Measurements from ENCODE around the gene ADAMTS16.
"Not testable (repeated sequence)": the region's sequence is repeated elsewhere in the genome, so short reads cannot be mapped to it uniquely, and the experiment has no call there.

Gene ADAMTS16

GRCh38 chr5:5122776-5123175 is 17.4 kb upstream of the ADAMTS16 start:
- TF ChIP-seq SPI1 (IDR thresholded peaks at IDR 0.05; ENCODE audit: low read depth, low read length) (no peak), POU2F2 (IDR thresholded peaks at IDR 0.05; ENCODE audit: low read depth, low read length) (no peak), POLR2A (IDR thresholded peaks at IDR 0.05; ENCODE audit: low read depth, low read length) (no peak), POLR2AphosphoS5 (IDR thresholded peaks at IDR 0.05; ENCODE audit: low read depth, low read length) (no peak), PAX5 (IDR thresholded peaks at IDR 0.05; ENCODE audit: insufficient read depth, low read length, severe bottlenecking) (no peak), TAF1 (IDR thresholded peaks at IDR 0.05; ENCODE audit: low read depth, low read length) (no peak)
- FAIRE-seq = no peak

GRCh38 chr5:5124231-5124630 is 15.9 kb upstream of the ADAMTS16 start:
- TF ChIP-seq SPI1 (IDR thresholded peaks at IDR 0.05; ENCODE audit: low read depth, low read length) (no peak), POU2F2 (IDR thresholded peaks at IDR 0.05; ENCODE audit: low read depth, low read length) (no peak), POLR2AphosphoS5 (IDR thresholded peaks at IDR 0.05; ENCODE audit: low read depth, low read length) (no peak), POLR2A (IDR thresholded peaks at IDR 0.05; ENCODE audit: low read depth, low read length) (no peak), PAX5 (IDR thresholded peaks at IDR 0.05; ENCODE audit: insufficient read depth, low read length, severe bottlenecking) (no peak), TAF1 (IDR thresholded peaks at IDR 0.05; ENCODE audit: low read depth, low read length) (no peak)
- FAIRE-seq (no peak), DNase-seq (ENCODE audit: insufficient read length, low spot score) (no peak)

More at GRCh38 chr5:5122776-5123175, 17.4 kb upstream of the ADAMTS16 start:
- no peak for DNase-seq (ENCODE audit: insufficient read length, low spot score)

- no peak for FAIRE-seq
- DNase-seq (ENCODE audit: insufficient read length, low spot score) = no peak
- TF ChIP-seq PAX5 (IDR thresholded peaks at IDR 0.05; ENCODE audit: insufficient read depth, low read length, severe bottlenecking) (no peak), POLR2A (IDR thresholded peaks at IDR 0.05; ENCODE audit: low read depth, low read length) (no peak), TAF1 (IDR thresholded peaks at IDR 0.05; ENCODE audit: low read depth, low read length) (no peak), POLR2AphosphoS5 (IDR thresholded peaks at IDR 0.05; ENCODE audit: low read depth, low read length) (no peak), POU2F2 (IDR thresholded peaks at IDR 0.05; ENCODE audit: low read depth, low read length) (no peak), SPI1 (IDR thresholded peaks at IDR 0.05; ENCODE audit: low read depth, low read length) (no peak)
Measured at GRCh38 chr5:5126444-5126843, 13.7 kb upstream of the ADAMTS16 start.

GRCh38 chr5:5128766-5129165 is 11.4 kb upstream of the ADAMTS16 start:
- TF ChIP-seq POU2F2 (IDR thresholded peaks at IDR 0.05; ENCODE audit: low read depth, low read length) (no peak), POLR2AphosphoS5 (IDR thresholded peaks at IDR 0.05; ENCODE audit: low read depth, low read length) (no peak), PAX5 (IDR thresholded peaks at IDR 0.05; ENCODE audit: insufficient read depth, low read length, severe bottlenecking) (no peak), POLR2A (IDR thresholded peaks at IDR 0.05; ENCODE audit: low read depth, low read length) (no peak), TAF1 (IDR thresholded peaks at IDR 0.05; ENCODE audit: low read depth, low read length) (no peak), SPI1 (IDR thresholded peaks at IDR 0.05; ENCODE audit: low read depth, low read length) (no peak)
- FAIRE-seq (no peak), DNase-seq (ENCODE audit: insufficient read length, low spot score) (no peak)

- DNase-seq (ENCODE audit: insufficient read length, low spot score) = no peak
- TF ChIP-seq TAF1 (IDR thresholded peaks at IDR 0.05; ENCODE audit: low read depth, low read length) (no peak), POLR2A (IDR thresholded peaks at IDR 0.05; ENCODE audit: low read depth, low read length) (no peak), POLR2AphosphoS5 (IDR thresholded peaks at IDR 0.05; ENCODE audit: low read depth, low read length) (no peak), POU2F2 (IDR thresholded peaks at IDR 0.05; ENCODE audit: low read depth, low read length) (no peak), PAX5 (IDR thresholded peaks at IDR 0.05; ENCODE audit: insufficient read depth, low read length, severe bottlenecking) (no peak), SPI1 (IDR thresholded peaks at IDR 0.05; ENCODE audit: low read depth, low read length) (no peak)
- FAIRE-seq = no peak
Measured at GRCh38 chr5:5132234-5132633, 7.9 kb upstream of the ADAMTS16 start.

- DNase-seq (ENCODE audit: insufficient read length, low spot score) (no peak), FAIRE-seq (no peak)
- TF ChIP-seq POLR2AphosphoS5 (IDR thresholded peaks at IDR 0.05; ENCODE audit: low read depth, low read length) (no peak), POLR2A (IDR thresholded peaks at IDR 0.05; ENCODE audit: low read depth, low read length) (no peak), TAF1 (IDR thresholded peaks at IDR 0.05; ENCODE audit: low read depth, low read length) (no peak), SPI1 (IDR thresholded peaks at IDR 0.05; ENCODE audit: low read depth, low read length) (no peak), POU2F2 (IDR thresholded peaks at IDR 0.05; ENCODE audit: low read depth, low read length) (no peak), PAX5 (IDR thresholded peaks at IDR 0.05; ENCODE audit: insufficient read depth, low read length, severe bottlenecking) (no peak)
Measured at GRCh38 chr5:5132693-5133295, 7.3 kb upstream of the ADAMTS16 start.

- no peak for FAIRE-seq
- no peak for DNase-seq (ENCODE audit: insufficient read length, low spot score)
- TF ChIP-seq PAX5 (IDR thresholded peaks at IDR 0.05; ENCODE audit: insufficient read depth, low read length, severe bottlenecking) = no peak
- TF ChIP-seq SPI1 (IDR thresholded peaks at IDR 0.05; ENCODE audit: low read depth, low read length) = no peak
- TF ChIP-seq POLR2AphosphoS5 (IDR thresholded peaks at IDR 0.05; ENCODE audit: low read depth, low read length) = no peak
- no peak for TF ChIP-seq TAF1 (IDR thresholded peaks at IDR 0.05; ENCODE audit: low read depth, low read length)
- no peak for TF ChIP-seq POU2F2 (IDR thresholded peaks at IDR 0.05; ENCODE audit: low read depth, low read length)
- no peak for TF ChIP-seq POLR2A (IDR thresholded peaks at IDR 0.05; ENCODE audit: low read depth, low read length)
Measured at GRCh38 chr5:5134107-5134506, 6.0 kb upstream of the ADAMTS16 start.

- FAIRE-seq (no peak), DNase-seq (ENCODE audit: insufficient read length, low spot score) (no peak)
Measured at GRCh38 chr5:5135957-5136676, 4.0 kb upstream of the ADAMTS16 start.

GRCh38 chr5:5137851-5138250 is 2.3 kb upstream of the ADAMTS16 start:
- FAIRE-seq; DNase-seq (ENCODE audit: insufficient read length, low spot score): not testable (repeated sequence)

More at GRCh38 chr5:5135957-5136676, 4.0 kb upstream of the ADAMTS16 start:
- TF ChIP-seq TAF1 (IDR thresholded peaks at IDR 0.05; ENCODE audit: low read depth, low read length) = no peak
- TF ChIP-seq POLR2A (IDR thresholded peaks at IDR 0.05; ENCODE audit: low read depth, low read length) = no peak
- TF ChIP-seq SPI1 (IDR thresholded peaks at IDR 0.05; ENCODE audit: low read depth, low read length) = no peak
- TF ChIP-seq POLR2AphosphoS5 (IDR thresholded peaks at IDR 0.05; ENCODE audit: low read depth, low read length) = no peak
- TF ChIP-seq PAX5 (IDR thresholded peaks at IDR 0.05; ENCODE audit: insufficient read depth, low read length, severe bottlenecking) = no peak
- no peak for TF ChIP-seq POU2F2 (IDR thresholded peaks at IDR 0.05; ENCODE audit: low read depth, low read length)
